H1 (cell line): ENCODE results near the gene CELF4.

Experiments used
- CTCF ChIP-seq, 3 experiments: IDR thresholded peaks; 1 replicate in 2 of 3; 2 replicates in 1 of 3; pipeline versions ENCODE4 v1.5.1 to v1.6.1; 2011; ENCODE audit warnings: low read length in 3 of 3, mild to moderate bottlenecking in 3 of 3, inconsistent platforms in 2 of 3, low read depth in 1 of 3, moderate library complexity in 1 of 3; ENCODE audit not compliant: insufficient read depth in 1 of 3; ENCODE audit errors: control extremely low read depth in 1 of 3
- EP300 ChIP-seq, 2 experiments: IDR thresholded peaks; 1 replicate in 1 of 2; 2 replicates in 1 of 2; pipeline ENCODE4 v1.6.1; 2011 to 2012; ENCODE audit warnings: low read depth in 2 of 2, low read length in 2 of 2, mild to moderate bottlenecking in 2 of 2, borderline replicate concordance in 1 of 2, inconsistent platforms in 1 of 2, moderate library complexity in 1 of 2
- EZH2 ChIP-seq: fragments of 200-600 bp; sonication (generic); IDR thresholded peaks from 2 replicates; pipeline ENCODE4 v1.7.1; 2012; ENCODE audit warnings: low read depth, mild to moderate bottlenecking, moderate library complexity, low read length, inconsistent platforms; ENCODE audit not compliant: severe bottlenecking
- GABPA ChIP-seq: IDR thresholded peaks from 2 replicates; pipeline ENCODE4 v1.6.1; 2011; ENCODE audit warnings: mild to moderate bottlenecking, low read length, moderate library complexity, borderline replicate concordance; ENCODE audit not compliant: insufficient read depth
- MAX ChIP-seq: IDR thresholded peaks from 2 replicates; pipeline ENCODE4 v1.6.1; 2012; ENCODE audit warnings: inconsistent platforms
- POLR2AphosphoS5 ChIP-seq: IDR thresholded peaks from 2 replicates; pipeline ENCODE4 v1.6.1; 2011; ENCODE audit warnings: low read depth, low read length
- SP4 ChIP-seq: IDR thresholded peaks from 2 replicates; pipeline ENCODE4 v1.6.1; 2012; ENCODE audit warnings: low read length, inconsistent platforms
- TBP ChIP-seq: IDR thresholded peaks from 2 replicates; pipeline ENCODE4 v1.6.1; 2011; ENCODE audit warnings: low read depth, low read length, improper control_type of control experiment
- TF ChIP-seq, protein P1 (sequence below): IDR thresholded peaks from 2 replicates; pipeline ENCODE4 v1.6.1; 2011; ENCODE audit warnings: low read depth, mild to moderate bottlenecking, low read length; ENCODE audit not compliant: insufficient read depth
- TF ChIP-seq, protein P2 (sequence below): IDR thresholded peaks from 2 replicates; pipeline ENCODE4 v1.6.1; 2012; ENCODE audit warnings: low read length, inconsistent platforms

- TF ChIP-seq SP4: no peak
- TF ChIP-seq CTCF (IDR thresholded peaks at IDR 0.05; ENCODE audit: control extremely low read depth in 1 of 3, insufficient read depth in 1 of 3, low read depth in 1 of 3, low read length in 3 of 3): no peak
- no peak for TF ChIP-seq POLR2AphosphoS5
- TF ChIP-seq EP300 (IDR thresholded peaks at IDR 0.05; ENCODE audit: borderline replicate concordance in 1 of 2, low read depth in 2 of 2, low read length in 2 of 2): no peak
- TF ChIP-seq, protein P1, sequence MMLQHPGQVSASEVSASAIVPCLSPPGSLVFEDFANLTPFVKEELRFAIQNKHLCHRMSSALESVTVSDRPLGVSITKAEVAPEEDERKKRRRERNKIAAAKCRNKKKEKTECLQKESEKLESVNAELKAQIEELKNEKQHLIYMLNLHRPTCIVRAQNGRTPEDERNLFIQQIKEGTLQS: no peak
- no peak for TF ChIP-seq GABPA
- no peak for TF ChIP-seq MAX
- no peak for TF ChIP-seq TBP
- TF ChIP-seq, protein P2, sequence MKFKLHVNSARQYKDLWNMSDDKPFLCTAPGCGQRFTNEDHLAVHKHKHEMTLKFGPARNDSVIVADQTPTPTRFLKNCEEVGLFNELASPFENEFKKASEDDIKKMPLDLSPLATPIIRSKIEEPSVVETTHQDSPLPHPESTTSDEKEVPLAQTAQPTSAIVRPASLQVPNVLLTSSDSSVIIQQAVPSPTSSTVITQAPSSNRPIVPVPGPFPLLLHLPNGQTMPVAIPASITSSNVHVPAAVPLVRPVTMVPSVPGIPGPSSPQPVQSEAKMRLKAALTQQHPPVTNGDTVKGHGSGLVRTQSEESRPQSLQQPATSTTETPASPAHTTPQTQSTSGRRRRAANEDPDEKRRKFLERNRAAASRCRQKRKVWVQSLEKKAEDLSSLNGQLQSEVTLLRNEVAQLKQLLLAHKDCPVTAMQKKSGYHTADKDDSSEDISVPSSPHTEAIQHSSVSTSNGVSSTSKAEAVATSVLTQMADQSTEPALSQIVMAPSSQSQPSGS: no peak
- TF ChIP-seq EZH2: no peak
These were observed 84.1 kb downstream of the CELF4 start for GRCh38 chr18:37481491-37481890.
